ENCODE results near the gene HSF2BP.
"Not testable (repeated sequence)": the region's sequence is repeated elsewhere in the genome, so short reads cannot be mapped to it uniquely, and the experiment has no call there.

HSF2BP gene

DNA sequence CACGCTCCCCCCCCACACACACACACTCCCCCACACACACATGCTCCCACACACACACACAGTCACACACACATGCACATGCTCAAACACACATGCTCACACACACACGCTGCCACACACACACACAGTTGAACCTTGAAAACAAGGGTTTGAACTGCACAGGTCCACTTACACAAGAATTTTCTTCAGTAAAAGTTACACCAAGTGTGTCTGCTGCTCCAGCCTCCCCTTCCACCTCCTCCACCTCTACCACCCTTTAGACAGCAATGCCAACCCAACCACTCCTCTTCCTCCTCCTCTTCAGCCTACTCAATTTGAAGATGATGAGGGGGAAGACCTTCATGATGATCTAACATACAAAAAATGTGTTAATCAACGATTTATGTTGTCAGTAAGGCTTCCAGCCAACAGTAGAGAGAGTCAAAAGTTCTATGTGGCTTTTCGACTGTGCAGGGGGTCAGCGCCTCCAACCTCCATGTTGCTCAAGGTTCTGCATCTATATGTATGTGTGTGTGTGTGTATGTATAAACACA is 26.8 kb downstream of the HSF2BP start:
- Mint-ChIP-seq H3K9me3 (no peaks in the 10 kb centered on the region), H3K4me1 (ENCODE audit: low read depth) (peaks cover under 1% of the 10 kb centered on the region), H3K27ac (no peak overlapping the region), H3K27me3 (peaks cover 7% of the 10 kb centered on the region), H3K4me3 (no peak overlapping the region), H3K36me3 (ENCODE audit: low read depth) (no peaks in the 10 kb centered on the region)
- intact Hi-C loops (cut with micrococcal nuclease), result no loop called here

DNA sequence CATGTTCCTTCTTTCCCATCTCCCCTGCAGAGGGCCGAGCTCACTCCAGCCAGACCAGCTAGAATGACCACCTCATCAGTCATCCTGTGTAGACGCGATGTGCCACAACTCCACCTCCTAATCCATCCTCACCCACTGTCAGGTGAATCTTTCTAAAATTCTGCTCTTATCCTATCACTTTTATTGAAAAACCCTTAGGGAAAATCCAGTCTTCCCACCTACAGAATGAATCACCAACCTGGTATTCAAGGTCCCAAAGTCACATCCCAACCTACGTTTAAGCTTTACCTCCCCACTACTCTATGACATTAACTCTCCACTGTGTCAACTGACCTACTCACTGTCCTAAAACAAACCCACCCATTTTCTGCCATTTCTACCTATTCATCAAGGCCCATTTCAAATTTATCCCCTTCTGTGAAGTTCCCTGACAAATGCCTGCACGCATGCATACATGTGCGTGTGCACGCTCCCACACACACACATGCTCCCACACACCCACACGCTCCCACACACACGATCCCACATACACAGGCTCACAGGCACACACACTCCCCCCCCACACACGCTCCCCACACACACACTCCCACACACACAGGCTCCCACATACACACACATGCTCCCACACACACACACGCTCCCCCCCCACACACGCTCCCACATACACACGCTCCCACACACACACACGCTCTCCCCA is 27.7 kb downstream of the HSF2BP start:
- no peak overlapping the region for H3K4me3 Mint-ChIP-seq
- H3K9me3 Mint-ChIP-seq, result no peaks in the 10 kb centered on the region
- H3K36me3 Mint-ChIP-seq (ENCODE audit: low read depth), result no peaks in the 10 kb centered on the region
- H3K4me1 Mint-ChIP-seq (ENCODE audit: low read depth), result no peaks in the 10 kb centered on the region
- intact Hi-C loops (cut with micrococcal nuclease), result no loop called here
- H3K27ac Mint-ChIP-seq, result no peak overlapping the region
- peaks cover 7% of the 10 kb centered on the region for H3K27me3 Mint-ChIP-seq

DNA sequence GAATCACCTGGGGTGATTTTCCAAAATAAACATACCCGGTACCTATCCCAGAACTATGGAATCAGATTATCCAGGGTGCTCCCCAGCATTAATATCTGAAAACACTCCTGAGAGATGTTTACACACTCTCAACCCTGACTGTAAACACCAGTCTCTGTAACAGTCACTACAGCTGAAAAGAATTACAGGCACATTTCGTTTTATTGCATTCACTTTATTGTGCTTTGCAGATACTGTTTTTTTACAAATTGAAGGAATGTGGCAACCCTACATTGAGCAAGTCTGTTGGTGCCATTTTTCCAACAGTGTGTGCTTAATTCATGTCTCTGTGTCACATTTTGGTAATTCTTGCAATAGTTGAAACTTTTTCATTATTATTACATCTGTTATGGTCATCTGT is 31.8 kb downstream of the HSF2BP start:
- Mint-ChIP-seq H3K4me1 (ENCODE audit: low read depth) (no peaks in the 10 kb centered on the region), H3K27me3 (peaks cover 21% of the 10 kb centered on the region), H3K9me3 (no peaks in the 10 kb centered on the region), H3K27ac (no peak overlapping the region), H3K36me3 (ENCODE audit: low read depth) (no peaks in the 10 kb centered on the region), H3K4me3 (no peak overlapping the region)
- intact Hi-C loops (cut with micrococcal nuclease), result no loop called here

DNA sequence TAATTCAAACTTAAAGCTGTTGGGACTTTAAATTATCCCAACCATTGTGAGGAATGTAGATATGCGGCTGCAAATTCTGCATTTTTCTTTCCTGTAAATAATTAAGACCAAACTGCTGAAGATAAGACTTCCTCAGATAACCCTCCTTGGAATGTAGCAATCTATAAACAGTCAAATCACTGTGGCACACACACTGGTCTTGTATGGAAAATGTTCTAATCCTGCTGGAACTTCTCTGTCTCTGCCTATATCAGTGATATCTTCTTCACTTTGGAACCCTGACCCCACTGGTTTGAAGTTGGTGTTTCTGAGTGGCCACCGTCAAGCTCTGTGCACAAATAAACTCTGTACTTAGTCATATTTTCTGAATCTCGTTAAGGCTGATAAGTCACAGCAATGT is 32.9 kb downstream of the HSF2BP start:
- Mint-ChIP-seq H3K36me3 (ENCODE audit: low read depth) (no peaks in the 10 kb centered on the region), H3K9me3 (peaks cover 4% of the 10 kb centered on the region), H3K27ac (no peak overlapping the region), H3K4me3 (no peak overlapping the region), H3K4me1 (ENCODE audit: low read depth) (no peaks in the 10 kb centered on the region), H3K27me3 (peaks cover 21% of the 10 kb centered on the region)
- intact Hi-C loops (cut with micrococcal nuclease), result no loop called here

DNA sequence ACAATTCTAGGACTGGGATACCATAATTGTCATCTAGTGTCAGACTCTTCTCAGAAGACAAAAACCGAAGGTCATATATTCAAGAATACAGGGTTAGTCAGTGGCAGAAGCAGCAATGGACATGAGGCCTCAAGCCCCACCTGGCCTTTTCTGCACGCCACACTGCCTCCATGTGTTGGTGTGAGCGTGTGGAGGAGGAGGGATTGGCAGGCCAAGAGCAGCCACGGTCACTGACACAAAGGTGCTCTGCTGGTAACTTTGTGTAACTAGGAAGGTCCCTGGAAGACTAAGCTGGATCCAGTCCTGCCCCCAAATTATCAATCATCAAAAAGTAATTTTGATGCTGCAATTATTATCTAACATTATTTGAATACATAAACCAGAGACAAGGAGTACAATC is 34.9 kb downstream of the HSF2BP start:
- H3K9me3 Mint-ChIP-seq, result peaks cover 24% of the 10 kb centered on the region
- no peak overlapping the region for H3K4me3 Mint-ChIP-seq
- H3K4me1 Mint-ChIP-seq (ENCODE audit: low read depth), result no peaks in the 10 kb centered on the region
- H3K36me3 Mint-ChIP-seq (ENCODE audit: low read depth), result no peaks in the 10 kb centered on the region
- no peak overlapping the region for H3K27ac Mint-ChIP-seq
- peaks cover 19% of the 10 kb centered on the region for H3K27me3 Mint-ChIP-seq
- intact Hi-C loops (cut with micrococcal nuclease), result no loop called here

DNA sequence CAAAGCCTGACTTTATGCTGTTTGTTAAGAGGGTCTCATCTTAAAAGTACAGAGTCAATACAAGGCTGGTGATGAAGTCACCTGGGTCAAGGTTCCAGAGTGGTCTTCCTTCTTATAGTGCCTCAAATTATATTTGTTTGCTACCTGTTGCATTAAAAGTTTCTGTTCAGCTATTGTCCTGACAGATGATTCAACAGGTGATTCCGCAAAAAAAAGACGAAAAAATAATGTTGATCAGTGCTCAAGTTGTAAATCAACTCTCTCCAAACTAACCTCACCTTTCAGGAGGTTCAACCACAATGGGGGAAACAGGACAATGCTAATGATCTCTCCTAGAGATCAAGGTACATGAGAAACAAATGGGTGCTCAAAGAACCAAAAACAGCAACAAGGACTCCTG is 35.7 kb downstream of the HSF2BP start:
- Mint-ChIP-seq H3K36me3 (ENCODE audit: low read depth) (no peaks in the 10 kb centered on the region), H3K4me3 (no peak overlapping the region), H3K27ac (no peak overlapping the region), H3K9me3 (peaks cover 24% of the 10 kb centered on the region), H3K4me1 (ENCODE audit: low read depth) (no peaks in the 10 kb centered on the region), H3K27me3 (peaks cover 17% of the 10 kb centered on the region)
- intact Hi-C loops (cut with micrococcal nuclease), result no loop called here

DNA sequence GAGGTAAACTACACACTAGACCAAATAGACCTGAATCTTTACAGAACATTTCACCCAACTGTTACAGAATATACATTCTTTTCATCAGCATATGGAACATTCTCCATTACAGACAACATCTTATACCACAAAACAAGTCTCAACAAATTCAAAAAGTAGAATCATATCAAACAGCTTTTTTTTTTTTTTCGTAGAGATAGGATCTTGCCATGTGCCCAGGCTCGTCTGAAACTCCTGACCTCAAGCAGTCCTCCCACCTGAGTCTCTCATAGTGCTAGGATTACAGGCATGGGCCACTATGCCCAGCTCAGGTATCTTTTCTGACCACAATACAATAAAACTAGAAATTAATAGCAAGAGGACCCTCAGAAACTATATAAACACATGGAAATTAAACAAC is 36.5 kb downstream of the HSF2BP start:
- intact Hi-C loops (cut with micrococcal nuclease), result no loop called here
- H3K4me3 Mint-ChIP-seq, result no peak overlapping the region
- H3K27me3 Mint-ChIP-seq, result peaks cover 17% of the 10 kb centered on the region
- H3K9me3 Mint-ChIP-seq, result peaks cover 24% of the 10 kb centered on the region
- no peaks in the 10 kb centered on the region for H3K36me3 Mint-ChIP-seq (ENCODE audit: low read depth)
- no peaks in the 10 kb centered on the region for H3K4me1 Mint-ChIP-seq (ENCODE audit: low read depth)
- H3K27ac Mint-ChIP-seq, result no peak overlapping the region

DNA sequence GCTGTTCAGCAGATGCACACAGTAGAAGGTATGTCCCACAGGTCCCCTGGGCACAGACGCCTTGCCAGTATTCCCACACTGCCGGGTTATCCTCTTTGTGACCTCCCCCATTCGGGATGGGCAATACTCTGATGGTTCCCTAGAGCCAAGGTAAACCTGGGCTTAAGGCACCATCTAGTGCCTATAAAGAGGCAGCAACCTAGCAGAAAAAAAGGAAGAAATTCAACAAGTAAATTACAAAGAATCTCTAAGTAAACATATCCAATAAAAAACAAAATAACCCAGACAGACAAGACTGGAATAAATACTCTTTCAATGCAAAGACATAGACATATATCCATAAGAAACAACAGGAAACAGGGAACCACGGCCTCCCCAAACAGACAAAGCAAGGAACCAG is 39.4 kb downstream of the HSF2BP start:
- Mint-ChIP-seq H3K36me3 (ENCODE audit: low read depth) (no peaks in the 10 kb centered on the region), H3K9me3 (peaks cover 24% of the 10 kb centered on the region), H3K4me1 (ENCODE audit: low read depth) (no peaks in the 10 kb centered on the region), H3K27ac (no peak overlapping the region), H3K27me3 (peaks cover 8% of the 10 kb centered on the region), H3K4me3 (no peak overlapping the region)
- intact Hi-C loops (cut with micrococcal nuclease), result no loop called here

DNA sequence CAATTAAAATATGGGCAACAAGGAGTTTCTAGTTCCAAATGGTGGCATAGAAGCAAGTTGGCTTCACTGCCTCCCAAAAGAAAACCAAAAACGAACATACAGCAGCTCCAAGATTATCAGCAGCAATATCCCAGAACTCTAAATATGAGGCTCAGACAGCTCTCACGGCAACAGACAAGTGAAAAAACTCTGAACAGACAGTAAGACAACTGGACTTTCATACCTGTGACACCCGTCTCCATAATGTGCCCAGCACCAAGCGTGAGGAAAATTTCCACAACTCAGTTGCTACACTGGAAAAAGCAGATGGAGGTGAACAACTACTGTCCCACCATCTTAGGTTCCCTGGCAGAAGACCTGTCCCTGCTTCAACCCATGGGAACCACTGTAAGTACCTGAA is 39.9 kb downstream of the HSF2BP start:
- H3K27ac Mint-ChIP-seq, result no peak overlapping the region
- no peaks in the 10 kb centered on the region for H3K4me1 Mint-ChIP-seq (ENCODE audit: low read depth)
- peaks cover 24% of the 10 kb centered on the region for H3K9me3 Mint-ChIP-seq
- H3K36me3 Mint-ChIP-seq (ENCODE audit: low read depth), result no peaks in the 10 kb centered on the region
- no peak overlapping the region for H3K4me3 Mint-ChIP-seq
- intact Hi-C loops (cut with micrococcal nuclease), result no loop called here
- H3K27me3 Mint-ChIP-seq, result peaks cover 8% of the 10 kb centered on the region

DNA sequence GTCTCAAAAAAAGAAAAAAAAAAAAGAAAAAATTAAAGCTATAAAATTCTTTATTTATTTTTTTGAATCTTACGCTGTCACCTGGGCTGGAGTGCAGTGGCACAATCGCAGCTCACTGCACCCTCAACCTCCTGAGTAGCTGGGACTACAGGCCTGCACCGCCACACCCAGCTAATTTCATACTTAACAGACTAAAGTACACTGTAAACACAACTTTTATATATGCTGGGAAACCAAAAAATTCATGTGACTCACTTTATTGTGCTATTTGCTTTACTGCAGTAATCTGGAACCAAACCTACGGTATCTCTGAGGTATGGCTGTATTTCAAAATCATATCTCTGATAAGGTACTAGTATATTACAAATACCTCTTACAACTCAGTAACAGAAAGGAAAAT is 40.3 kb downstream of the HSF2BP start:
- intact Hi-C loops (cut with micrococcal nuclease), result no loop called here
- H3K27ac Mint-ChIP-seq, result no peak overlapping the region
- no peaks in the 10 kb centered on the region for H3K4me1 Mint-ChIP-seq (ENCODE audit: low read depth)
- H3K4me3 Mint-ChIP-seq, result no peak overlapping the region
- no peaks in the 10 kb centered on the region for H3K36me3 Mint-ChIP-seq (ENCODE audit: low read depth)
- H3K27me3 Mint-ChIP-seq, result peaks cover 8% of the 10 kb centered on the region
- peaks cover 24% of the 10 kb centered on the region for H3K9me3 Mint-ChIP-seq

DNA sequence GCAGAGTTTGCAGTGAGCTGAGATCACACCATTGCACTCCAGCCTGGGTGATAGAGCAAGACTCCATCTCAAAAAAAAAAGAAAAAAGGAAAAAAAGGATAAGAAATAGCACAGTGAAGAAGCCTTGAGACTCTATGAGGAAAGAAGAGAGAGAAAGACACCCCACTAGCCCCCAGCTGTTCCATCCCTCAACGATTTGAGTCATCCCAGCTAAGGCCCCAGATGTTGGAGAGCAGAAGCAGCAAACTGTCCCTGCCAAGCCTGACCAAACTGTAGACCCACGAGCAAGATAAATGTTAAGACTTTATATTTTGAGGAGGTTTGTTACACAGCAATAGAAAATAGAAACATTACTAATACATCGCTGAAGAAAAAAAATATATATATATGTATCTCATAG is 42.4 kb downstream of the HSF2BP start:
- H3K36me3 Mint-ChIP-seq (ENCODE audit: low read depth); H3K27me3 Mint-ChIP-seq; H3K4me1 Mint-ChIP-seq (ENCODE audit: low read depth); H3K4me3 Mint-ChIP-seq; intact Hi-C loops (cut with micrococcal nuclease); H3K27ac Mint-ChIP-seq: not testable (repeated sequence)
- H3K9me3 Mint-ChIP-seq, result peaks cover 24% of the 10 kb centered on the region

DNA sequence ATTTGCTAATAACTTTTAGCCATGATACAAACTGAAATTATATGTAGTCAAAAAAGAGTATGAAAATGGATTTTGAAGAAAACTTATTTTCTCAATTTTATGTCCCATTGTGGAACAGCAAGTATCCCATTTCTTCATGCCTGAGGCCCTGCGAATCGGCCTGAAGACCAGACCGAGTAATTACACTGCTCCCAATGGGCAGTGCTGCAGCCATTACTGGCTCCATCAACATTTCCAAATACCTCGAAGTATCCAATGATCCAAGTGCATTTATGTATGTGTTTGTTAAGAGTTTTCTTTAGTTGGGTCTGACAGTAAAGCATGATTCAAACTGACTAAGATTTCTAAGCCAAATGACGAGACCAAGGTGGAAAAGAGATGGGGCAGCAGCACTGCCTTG is 44.4 kb downstream of the HSF2BP start:
- Mint-ChIP-seq H3K27me3 (peaks cover 9% of the 10 kb centered on the region), H3K9me3 (peaks cover 4% of the 10 kb centered on the region), H3K27ac (no peak overlapping the region), H3K36me3 (ENCODE audit: low read depth) (no peaks in the 10 kb centered on the region), H3K4me1 (ENCODE audit: low read depth) (peaks cover 6% of the 10 kb centered on the region), H3K4me3 (no peak overlapping the region)
- intact Hi-C loops (cut with micrococcal nuclease), result no loop called here

DNA sequence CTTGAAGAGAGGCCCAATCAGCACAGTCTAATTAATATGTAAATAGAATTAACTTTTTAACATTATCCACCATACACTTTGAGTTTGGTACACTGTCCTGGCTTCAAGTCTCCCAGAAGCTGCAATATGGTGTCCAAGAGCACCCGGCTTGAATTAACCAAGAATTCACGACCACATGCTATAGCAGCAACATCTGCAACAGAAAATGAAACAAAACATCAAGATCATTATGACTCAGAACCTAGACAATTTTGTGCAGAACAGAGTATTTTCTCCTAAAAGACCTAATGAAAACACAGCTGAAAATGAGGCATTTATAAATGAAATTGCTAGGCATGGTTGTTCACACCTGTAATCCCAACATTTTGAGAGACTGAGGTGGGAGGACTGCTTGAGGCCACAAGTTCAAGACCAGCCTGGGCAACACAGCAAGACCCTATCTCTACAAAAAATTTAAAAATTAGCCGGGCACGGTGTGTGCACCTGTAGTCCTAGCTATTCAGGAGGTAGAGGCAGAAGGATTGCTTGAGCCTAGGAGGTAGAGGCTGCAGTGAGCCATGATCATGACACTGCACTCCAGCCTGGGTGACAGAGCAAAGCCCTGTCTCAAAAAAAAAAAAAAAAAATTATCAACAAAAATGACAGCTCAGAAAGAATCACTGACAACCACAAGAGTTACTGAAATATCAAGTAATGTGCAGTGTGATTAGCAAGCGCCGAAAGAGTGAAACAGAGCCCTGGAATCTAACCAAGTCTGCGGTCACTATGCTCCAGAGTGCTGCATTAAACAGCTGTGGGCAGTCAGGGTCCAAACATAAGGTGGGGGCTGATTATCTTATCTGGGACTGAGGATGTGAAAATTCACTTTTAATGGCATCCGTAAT is 45.3 kb downstream of the HSF2BP start:
- intact Hi-C loops (cut with micrococcal nuclease), result loop anchor here (2.0 kb wide), 1 partner anchor 31 kb away; no protein-coding TSS in a partner anchor
- no peaks in the 10 kb centered on the region for H3K36me3 Mint-ChIP-seq (ENCODE audit: low read depth)
- peaks cover 11% of the 10 kb centered on the region for H3K4me1 Mint-ChIP-seq (ENCODE audit: low read depth)
- H3K27ac Mint-ChIP-seq, result no peak overlapping the region
- H3K27me3 Mint-ChIP-seq, result peaks cover 14% of the 10 kb centered on the region
- H3K4me3 Mint-ChIP-seq, result no peak overlapping the region
- H3K9me3 Mint-ChIP-seq, result no peaks in the 10 kb centered on the region

DNA sequence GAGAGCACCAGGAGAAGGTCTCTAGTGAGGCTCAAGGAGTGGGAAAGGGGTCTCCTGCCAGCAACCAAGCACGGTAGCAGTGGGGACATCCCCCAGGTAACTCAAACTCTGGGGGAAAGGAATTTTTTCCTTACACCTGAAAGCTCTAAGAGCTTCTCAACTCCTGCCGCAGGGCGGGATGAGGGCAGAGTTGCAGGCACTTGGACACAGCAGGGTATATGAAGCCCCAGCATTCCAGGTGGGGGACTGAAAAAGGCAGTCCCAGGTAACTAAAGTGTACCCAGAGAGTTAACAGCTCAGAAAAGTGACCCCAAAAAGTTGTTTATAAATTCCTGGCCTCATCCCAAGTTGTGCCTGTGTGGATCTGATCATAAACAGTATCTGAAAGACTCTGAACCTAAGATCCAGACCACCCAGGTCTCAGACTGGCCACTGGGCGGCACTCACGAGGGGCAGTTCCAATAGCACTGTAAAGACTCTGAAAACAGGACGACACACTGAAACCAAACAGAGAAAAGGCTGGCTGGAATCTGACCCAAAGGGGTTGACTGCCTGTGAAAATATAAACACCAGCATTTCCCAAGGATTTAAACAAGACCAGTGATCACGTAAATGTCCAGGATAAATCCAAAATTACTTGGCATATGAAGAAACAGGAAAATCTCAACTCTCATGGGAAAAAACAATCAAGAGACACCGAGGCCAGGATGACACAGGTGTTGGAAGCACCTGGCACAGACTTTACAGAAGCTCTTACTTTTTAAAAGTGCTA is 47.5 kb downstream of the HSF2BP start:
- H3K9me3 Mint-ChIP-seq, result no peaks in the 10 kb centered on the region
- H3K36me3 Mint-ChIP-seq (ENCODE audit: low read depth), result no peaks in the 10 kb centered on the region
- intact Hi-C loops (cut with micrococcal nuclease), result loop anchor here (2.0 kb wide), 1 partner anchor 33 kb away; no protein-coding TSS in a partner anchor
- H3K27ac Mint-ChIP-seq, result no peak overlapping the region
- H3K4me1 Mint-ChIP-seq (ENCODE audit: low read depth), result peaks cover 21% of the 10 kb centered on the region
- H3K4me3 Mint-ChIP-seq, result no peak overlapping the region
- H3K27me3 Mint-ChIP-seq, result peaks cover 14% of the 10 kb centered on the region

Measured in dendritic cell treated with granulocyte-macrophage colony-stimulating factor and Interleukin-4, amounts not matched to agents 40 ng/mL and 50 ng/mL, for 4 days (primary cell).